NCI-H748 treated with DMSO at 0.1 percent for 48 hours (cell line): ENCODE data around the gene RXFP2.

ENCODE experiments used
- DNase-seq: peaks from one replicate; lab custom pipeline; 2025; lab: John Stamatoyannopoulos, UW

RXFP2 gene

GRCh38 chr13:31739226-31739625 lies at the start of gene RXFP2:
Gene RXFP2 (plus strand): TSS chr13:31739526. CDS start chr13:31739613, 87 bp downstream.
- peak; percentile 61 for DNase-seq

- DNase-seq: no peak
These were observed 42.0 kb upstream of the RXFP2 start for GRCh38 chr13:31697290-31697689.

GRCh38 chr13:31699650-31700049 lies 39.7 kb upstream of the RXFP2 start:
- DNase-seq: no peak

GRCh38 chr13:31703780-31704179 lies 35.5 kb upstream of the RXFP2 start:
- no peak for DNase-seq

- DNase-seq: no peak
These were observed 33.2 kb upstream of the RXFP2 start for GRCh38 chr13:31706105-31706504.

- DNase-seq: no peak
These were observed 21.7 kb upstream of the RXFP2 start for GRCh38 chr13:31717583-31717982.

- DNase-seq: no peak
These were observed 20.1 kb upstream of the RXFP2 start for GRCh38 chr13:31719214-31719613.

GRCh38 chr13:31722673-31723072 lies 16.7 kb upstream of the RXFP2 start:
- DNase-seq: peak; percentile 88

GRCh38 chr13:31725841-31726240 lies 13.5 kb upstream of the RXFP2 start:
- DNase-seq: no peak

- DNase-seq: no peak
These were observed 7.4 kb upstream of the RXFP2 start for GRCh38 chr13:31731921-31732320.

- DNase-seq: no peak
These were observed 6.3 kb upstream of the RXFP2 start for GRCh38 chr13:31733066-31733465.

- DNase-seq: no peak
These were observed 5.7 kb upstream of the RXFP2 start for GRCh38 chr13:31733647-31734046.

- peak; percentile 78 for DNase-seq
These were observed 2.9 kb downstream of the RXFP2 start for GRCh38 chr13:31742097-31742734.

- DNase-seq: no peak
These were observed 8.0 kb downstream of the RXFP2 start for GRCh38 chr13:31747291-31747690.

- no peak for DNase-seq
These were observed 8.6 kb downstream of the RXFP2 start for GRCh38 chr13:31747966-31748365.

- no peak for DNase-seq
These were observed 10.6 kb downstream of the RXFP2 start for GRCh38 chr13:31749929-31750328.

- DNase-seq: no peak
These were observed 15.9 kb downstream of the RXFP2 start for GRCh38 chr13:31755211-31755610.

GRCh38 chr13:31755803-31756212 lies 16.5 kb downstream of the RXFP2 start:
- DNase-seq: no peak

- DNase-seq: no peak
These were observed 17.0 kb downstream of the RXFP2 start for GRCh38 chr13:31756346-31756745.

- DNase-seq: no peak
These were observed 22.6 kb downstream of the RXFP2 start for GRCh38 chr13:31761951-31762350.

- DNase-seq: no peak
These were observed 25.2 kb downstream of the RXFP2 start for GRCh38 chr13:31764556-31764955.

GRCh38 chr13:31765138-31765785 lies 25.9 kb downstream of the RXFP2 start:
- DNase-seq: no peak

GRCh38 chr13:31767175-31767900 lies 28.0 kb downstream of the RXFP2 start:
- DNase-seq: no peak
